T-helper 1 cell treated with Interleukin-12 subunit alpha and Interleukin-12 subunit beta and Interleukin-4 antibody, amounts not matched to agents 30 ng/mL and 1 ng/mL, for 36 hours (primary cell): Measurements from ENCODE around the gene ZNF423. TPM values are rescaled to one million over a fixed set of nuclear protein-coding genes. Genes with fewer than 3 reads are reported as not detected.

ENCODE experiments used
- intact Hi-C: fragments of 100-400 bp; cut with micrococcal nuclease; formaldehyde crosslinking; loops from one replicate; pipeline ENCODE4 v1.15.1; 2024
- total RNA-seq: library from RNA; stranded (reverse); gene quantifications from 2 replicates; pipeline ENCODE4 v1.2.3, GENCODE V29; 2022

The ZNF423 gene
- total RNA-seq, 1 donor from 2014 or later: not detected

DNA sequence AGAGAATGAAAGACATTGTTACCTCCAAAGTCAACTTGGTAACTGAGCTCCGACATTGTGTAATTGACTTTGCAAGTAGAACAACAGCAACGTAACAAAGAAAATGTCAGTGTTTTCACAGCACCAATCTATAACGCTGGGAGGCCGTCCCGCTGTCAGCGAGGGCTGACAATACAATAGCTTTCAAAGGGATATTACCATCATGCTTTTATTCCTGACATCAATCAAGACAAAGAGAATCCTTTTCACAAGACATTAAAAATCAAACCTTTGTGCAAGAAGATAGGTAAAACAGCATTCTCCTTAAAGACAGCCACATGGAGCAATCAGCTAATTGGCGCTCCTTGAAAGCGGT, 6.2 kb downstream of the ZNF423 start:
- intact Hi-C loops: no loop called here

DNA sequence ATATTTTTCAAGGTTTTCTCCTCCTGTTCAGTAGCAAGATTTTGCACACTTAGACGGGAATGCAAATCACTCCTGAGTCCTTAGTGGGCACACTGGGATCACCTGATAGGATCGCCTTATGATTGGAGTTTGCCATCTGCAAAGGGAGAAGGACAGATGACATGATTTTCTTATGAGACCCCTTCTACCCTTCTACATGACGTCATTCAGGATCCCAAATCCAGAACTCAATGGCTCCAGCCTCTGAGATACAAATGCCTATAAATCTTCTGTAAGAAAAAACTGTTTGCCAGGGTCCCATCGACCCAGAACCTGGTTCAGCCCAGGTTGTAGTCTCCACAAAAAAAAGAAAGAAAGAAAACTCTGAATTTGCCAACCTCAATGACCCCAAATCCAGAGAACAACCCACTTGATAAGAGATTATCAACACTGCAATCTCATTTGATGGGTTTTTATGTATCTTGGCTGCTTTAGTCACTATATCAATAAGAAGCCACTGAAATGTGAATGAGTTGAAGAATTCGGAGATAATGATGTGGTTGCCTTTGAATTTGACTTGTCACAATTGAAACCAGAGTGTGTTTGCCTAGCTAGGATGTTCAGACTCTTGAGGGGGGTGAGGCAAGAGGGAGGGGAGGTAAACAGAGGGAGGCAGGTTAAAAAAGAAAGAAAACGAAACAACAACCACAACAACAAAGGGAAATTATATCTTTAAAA, 6.7 kb downstream of the ZNF423 start:
- intact Hi-C loops: no loop called here

DNA sequence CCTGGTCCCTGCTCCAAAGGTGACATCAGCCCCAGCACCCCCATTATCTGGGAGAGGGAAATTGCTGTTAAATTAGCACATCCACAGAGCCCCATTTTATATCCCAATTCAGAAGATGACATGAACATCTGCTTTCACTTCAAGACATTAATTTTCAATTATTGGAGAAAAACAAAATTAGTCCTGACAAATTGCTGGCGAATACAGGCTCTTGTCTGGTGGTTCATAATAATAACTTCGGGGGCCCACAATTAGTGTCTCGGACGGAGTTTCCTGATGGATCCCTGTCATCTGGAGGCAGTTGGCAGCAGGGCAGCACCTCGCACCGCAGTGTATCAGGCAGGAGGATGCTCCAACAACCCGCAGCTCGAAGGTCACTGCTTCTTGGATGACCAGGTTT, 7.4 kb downstream of the ZNF423 start:
- intact Hi-C loops: no loop called here

DNA sequence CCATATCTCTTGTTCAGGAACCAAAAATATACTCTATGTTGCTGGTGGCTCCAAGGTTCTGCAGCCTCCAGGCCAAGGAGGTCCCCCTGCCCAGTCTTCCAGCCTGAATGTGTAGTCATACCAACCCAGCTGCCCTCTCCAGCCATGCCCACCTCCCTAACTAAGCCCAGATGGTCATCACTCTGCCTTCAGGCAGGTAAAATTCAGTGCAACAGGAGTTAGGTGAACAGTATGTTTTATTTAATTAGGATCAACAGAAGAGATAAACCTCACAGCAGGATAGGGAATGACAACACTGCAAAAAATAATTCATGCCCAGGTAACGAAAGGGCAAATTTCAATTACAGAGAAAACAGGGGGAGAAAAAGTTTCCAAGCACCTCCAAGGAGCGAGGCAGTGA, 9.1 kb downstream of the ZNF423 start:
- intact Hi-C loops: no loop called here

DNA sequence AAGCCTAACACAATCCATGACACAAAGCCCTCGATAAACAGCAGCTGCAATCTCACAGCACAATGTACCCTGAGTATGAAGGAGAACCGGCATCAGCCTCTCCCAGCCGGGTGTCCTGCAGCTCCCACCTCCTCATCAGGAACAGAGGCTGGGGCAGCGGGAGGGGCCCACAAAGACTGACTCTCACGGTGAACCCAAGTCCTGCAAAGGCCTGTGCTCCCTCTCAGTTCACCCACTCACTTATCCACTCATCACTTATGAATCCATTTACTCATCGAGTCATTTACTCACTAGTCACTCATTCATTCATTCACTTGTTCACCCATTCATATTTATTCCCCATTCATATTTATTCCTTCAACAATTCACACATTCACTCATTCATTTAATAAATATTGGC, 11.6 kb downstream of the ZNF423 start:
- intact Hi-C loops: no loop called here

DNA sequence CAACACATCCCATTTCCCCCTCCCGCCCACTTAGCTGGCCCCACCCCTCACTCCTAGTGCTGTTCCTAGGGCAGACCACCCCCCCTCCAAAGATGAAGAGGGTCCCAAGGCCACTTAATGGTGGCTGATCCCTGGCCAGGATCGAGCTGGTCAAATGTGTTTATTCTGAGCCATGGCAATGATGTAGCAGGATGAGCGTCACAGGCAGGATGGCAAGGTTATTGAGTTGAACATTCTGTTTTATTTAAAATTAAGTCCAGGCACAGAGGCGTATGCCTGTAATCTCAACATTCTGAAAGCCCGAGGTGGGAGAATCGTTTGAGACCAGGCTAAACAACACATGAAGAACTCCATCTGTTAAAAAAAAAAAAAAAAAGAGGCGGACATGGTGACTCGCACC, 12.2 kb downstream of the ZNF423 start:
- intact Hi-C loops: no loop called here

DNA sequence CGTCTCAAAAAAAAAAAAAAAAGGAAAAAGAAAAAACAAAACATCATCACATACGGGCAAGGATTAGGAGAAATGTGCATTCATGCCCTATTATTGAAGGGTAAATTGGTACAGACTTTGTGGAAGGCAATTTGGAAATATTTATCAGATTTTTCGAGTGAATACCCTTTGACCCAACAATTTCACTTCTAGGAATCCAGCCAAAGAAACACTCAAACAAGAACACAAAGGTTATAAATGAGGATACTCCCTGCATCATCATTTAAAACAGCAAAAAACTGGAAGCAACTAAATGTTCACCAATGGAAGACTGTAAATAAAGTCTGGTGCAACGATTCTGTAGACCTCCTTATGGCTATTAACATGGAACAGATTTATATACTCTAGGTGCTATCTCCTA, 12.9 kb downstream of the ZNF423 start:
- intact Hi-C loops: no loop called here

DNA sequence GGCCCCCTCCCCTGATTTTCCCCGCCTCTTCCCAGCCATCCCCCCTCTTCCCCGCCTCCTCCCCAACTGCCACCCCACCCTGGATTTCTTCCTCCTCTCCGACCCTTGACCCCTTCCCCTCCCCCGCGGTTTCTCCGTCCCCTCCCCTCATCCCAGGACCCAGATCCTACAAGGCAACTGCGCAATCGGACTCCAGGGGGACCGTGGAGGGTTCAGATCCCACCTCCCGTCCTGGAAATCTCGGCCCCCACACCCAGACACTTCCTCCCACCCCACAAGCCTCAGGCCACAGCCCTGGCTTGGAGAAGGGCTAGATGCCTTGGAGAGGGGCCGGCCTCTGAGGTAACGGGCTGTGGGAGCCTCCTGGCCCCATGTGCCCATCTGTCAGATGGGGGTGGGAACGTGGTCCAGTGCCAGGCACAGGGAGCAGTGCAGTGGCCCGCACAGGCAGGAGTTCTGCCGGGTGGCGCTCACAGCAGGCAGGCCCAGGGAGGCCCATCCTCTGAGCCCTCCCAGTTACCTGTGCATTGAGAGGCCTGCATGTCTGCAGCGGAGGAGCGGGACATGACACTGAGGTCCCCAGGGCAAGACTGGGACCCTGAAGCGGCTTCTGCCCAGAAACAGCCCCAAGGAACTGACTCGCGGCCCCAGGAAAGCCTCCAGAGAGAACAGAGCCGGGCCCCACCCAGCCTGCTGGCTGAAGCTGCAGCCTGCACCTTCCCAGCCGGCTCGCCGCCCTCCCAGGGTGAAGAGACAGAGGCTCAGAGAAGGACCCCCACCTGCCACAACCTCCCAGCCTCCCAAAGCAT, 16.7 kb downstream of the ZNF423 start:
- intact Hi-C loops: no loop called here

DNA sequence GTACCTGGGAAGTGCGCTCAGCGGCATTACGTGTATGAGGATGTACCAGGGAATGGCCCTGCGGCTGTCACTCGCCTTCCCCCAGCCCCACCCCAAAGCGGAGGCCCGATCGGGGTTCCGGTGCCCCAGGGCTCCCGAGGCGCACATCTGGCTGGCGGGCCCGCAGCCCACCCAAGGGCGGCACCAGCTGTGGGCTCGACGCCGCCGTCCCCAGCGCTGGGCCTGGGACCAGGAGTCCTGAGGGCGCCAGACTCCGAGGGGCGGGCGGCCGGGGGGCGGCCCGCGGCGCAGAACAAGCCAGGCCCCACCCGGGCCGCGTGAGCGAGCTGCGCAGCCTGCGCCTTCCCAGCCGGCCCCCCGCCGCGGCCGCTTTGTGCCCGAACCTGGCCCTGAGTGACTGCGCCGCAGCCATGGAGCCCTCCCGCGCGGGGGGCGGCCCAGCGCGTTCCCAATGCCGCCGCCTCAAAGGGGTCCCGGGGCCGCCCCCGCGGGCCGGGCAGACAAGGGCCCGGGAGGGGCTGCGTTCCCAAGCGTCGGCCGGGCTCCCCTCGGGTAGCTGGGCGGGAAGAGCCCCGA, 17.4 kb downstream of the ZNF423 start:
- intact Hi-C loops: no loop called here

DNA sequence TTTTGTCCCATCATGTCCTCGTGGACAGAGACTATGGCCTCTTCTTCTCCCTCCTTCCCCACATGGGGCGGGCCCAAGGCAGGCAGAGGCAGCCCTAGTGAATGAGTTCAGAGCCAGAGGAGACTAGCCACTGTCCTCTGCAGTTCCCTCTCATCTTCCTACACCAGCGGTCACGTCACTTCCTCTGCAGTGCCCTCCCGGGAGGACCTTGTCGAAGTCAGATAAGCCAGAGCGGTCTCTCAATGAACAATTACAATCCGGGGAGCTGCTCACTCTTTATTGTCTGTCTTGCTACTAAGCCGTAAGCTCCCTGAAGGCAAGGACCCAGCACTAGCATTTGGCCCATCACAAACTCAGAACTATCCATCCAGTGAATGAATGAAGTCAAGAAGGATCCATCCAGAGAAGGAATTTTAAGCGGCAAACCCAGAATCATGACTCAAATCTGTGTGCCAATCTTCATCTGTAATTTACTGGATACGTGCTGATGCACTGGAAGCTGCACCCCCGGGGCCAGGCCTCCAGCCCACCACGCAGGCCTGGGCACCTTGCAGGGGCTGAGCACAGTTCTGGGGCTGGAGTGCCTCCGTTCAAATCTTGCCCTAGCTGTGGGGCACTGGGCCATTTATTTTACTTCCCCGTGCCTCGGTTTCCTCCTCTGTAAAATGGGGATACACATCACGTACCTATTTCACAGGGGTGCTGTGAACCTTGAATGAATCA, 18.1 kb downstream of the ZNF423 start:
- intact Hi-C loops: no loop called here

DNA sequence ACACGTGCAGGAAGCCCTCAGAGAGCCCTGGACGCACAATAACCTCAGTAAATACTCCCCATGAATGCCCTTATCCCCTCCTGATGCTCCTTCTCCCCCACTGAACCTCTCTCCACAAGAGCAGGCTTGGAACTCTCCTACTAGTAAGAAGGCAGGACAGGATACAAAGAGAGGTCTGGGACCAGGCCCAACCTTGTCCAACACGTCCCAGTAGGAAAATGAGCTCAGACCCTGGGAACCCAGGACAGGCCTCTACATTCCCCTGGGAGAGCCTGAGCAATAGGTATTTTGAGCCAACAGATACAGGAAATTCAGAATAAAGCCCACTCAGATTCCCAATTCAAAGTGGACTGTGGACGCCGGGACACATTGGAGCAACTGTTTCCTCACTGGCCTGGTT, 19.2 kb downstream of the ZNF423 start:
- intact Hi-C loops: no loop called here

DNA sequence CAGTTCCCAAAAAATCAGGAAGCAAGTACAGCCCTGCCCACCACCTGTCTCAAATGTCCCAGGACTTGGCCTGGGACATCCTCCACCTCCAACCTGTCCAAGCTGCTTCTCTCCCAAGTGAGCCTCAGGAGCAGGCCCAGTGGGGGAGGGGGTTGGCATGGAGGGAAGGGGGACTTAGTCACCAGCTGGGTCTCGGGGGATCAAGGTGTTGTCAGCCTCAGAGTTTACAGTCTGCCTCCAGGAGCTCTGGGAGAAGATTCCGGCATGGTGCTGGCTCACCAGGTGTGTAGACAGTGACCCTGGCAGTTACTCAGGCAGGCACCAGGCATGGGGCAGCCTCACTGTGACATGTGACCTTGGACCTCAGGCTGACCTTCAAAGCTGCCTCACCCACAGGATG, 19.7 kb downstream of the ZNF423 start:
- intact Hi-C loops: no loop called here

DNA sequence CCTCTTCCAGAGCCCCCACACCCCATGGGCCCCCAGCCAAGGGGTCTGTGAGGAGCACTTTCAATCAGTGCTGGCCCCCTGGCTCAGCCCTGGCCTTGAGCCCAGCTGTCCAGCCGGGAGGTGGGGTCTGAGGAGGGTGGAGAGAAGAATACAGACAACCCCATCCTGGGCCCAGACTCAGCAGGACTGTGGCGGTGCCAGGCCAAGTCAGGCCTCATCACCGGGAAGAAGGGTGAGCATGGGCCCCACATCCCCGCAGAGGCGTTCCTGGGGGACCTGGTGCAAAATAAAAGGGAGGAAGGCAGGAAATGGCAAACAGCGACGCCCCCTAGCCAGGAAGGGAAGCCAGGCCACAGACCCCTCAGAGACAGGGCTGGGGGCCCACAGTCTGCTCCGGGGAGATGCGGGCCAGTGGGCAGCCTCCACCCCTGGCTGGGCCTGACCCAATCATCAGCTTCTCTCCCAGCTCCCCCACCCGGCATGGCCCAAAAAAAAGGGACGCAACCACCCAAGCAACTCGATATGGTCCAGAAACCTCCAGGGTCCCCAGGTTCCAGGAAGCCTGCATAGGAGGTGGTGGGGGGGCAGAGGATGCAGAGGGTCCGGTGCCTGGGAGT, 20.6 kb downstream of the ZNF423 start:
- intact Hi-C loops: no loop called here

DNA sequence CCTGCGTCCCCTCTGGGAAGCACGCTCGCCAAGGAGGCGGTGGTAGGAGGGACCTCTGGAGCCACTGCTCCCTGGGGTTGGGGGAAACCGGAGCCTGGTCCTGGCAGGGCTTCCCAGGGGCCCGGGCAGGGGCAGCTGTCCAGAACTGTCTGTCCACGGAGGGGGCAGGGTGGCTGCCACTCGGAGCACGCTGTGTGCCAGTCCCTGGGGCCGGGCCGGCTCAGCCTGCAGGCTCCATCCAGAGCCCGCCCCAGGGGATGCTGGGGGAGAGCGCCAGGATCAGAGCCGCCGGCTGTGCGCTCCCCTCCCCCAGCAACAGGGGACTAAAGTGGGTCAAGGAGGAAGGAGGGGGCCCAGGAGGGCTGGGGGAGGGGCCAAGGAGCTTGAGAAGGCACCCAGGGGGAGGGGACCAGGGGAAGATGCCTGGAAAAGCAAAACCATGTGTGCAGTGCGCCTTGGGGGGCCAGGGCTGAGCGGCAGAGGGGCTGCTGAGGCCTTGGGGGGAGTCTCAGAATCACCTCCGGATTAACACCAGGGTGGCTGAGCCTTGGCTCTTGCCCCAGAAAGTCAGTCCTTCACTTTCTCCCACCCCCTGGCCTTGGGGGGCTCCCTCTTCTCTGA, 21.3 kb downstream of the ZNF423 start:
- intact Hi-C loops: no loop called here

DNA sequence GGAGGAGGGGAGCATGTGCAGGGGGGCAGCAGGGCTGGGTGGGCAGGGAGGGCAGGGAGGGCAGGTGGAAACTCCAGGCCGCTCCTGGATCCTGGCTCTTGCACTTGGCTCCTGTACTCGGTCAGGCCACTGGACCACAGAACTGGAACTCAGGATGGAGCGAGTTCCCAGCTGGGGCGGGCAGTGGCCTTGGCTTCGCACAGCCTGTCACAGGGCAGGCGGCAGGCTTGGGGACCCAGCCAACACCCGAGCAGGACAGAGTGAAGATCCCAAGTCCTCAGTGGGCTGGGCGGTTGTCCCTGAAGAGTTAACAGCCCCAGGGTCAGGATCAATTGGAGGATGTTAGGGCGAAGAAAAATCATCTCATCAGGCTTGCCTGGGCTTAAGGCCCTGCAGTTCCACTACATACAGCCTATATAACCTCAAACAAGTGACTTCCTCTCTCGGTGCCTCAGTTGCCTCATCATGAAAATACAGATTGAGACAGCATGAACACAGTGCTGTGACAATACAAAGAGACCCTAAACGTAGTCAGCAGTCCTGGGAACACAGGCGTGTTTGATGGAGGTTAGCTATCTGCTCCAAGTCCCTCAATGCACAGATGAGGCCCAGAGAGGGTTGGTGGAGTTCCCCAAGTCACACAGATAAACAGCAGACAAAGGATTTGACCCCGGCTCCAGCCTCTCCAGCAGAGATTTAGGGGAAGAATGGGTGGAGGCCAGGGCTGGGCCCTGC, 21.9 kb downstream of the ZNF423 start:
- intact Hi-C loops: no loop called here

DNA sequence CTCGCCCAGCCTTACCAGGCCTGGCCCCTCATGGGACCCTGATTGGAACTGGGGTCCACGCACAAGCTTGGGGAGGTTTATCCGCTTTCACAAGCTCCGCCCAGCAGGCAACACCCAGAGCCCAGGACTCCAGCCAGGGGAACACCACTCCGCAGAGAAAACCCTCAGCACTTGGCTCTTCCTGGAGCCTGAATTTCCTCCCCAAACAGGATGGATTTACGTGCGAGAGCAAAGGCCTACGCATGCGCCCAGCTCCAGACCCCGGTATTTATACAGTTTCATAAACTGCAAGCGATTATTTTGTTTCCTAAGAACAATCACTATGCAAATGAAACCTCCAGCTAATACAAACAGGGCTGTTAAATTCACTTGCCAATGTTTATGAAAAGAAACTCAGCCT, 22.8 kb downstream of the ZNF423 start:
- intact Hi-C loops: no loop called here

DNA sequence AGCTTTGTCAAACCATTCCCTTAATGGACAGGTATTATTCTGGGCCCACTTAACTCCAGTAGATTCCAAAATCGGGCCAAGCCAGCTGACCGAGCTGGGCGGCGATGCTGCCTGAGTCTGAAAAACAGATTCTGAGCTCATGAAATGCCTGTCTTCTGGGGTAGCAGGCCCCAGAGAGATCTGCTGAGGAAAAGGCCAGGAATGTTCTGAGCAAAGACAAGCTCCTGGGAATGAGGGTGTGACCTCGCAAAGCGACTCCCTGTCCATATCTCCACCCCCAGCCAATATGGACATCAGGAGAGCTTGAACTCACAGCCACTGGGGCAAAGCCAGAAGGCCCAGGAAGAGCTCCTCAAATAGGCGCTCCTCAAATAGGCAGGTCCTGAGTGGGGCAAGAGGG, 23.7 kb downstream of the ZNF423 start:
- intact Hi-C loops: no loop called here

DNA sequence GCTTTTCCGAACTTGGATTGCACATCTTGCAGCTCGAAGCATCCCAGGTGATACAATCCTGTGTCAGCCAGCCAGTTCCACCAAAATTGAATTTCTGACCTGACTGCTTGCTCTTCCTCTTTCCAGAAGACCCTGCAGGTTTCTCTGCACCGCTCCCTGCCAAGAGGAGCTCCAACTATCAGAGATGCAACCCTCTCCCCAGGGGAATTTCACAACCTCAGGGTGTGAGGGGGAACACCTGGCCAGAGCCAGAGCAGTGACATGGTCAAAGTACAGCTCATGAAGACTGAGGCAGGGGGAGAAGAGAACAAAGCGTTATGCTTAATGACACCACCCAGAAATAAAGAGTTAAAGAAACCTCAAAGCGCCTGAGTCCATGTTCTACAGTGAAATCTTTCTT, 25.0 kb downstream of the ZNF423 start:
- intact Hi-C loops: no loop called here

DNA sequence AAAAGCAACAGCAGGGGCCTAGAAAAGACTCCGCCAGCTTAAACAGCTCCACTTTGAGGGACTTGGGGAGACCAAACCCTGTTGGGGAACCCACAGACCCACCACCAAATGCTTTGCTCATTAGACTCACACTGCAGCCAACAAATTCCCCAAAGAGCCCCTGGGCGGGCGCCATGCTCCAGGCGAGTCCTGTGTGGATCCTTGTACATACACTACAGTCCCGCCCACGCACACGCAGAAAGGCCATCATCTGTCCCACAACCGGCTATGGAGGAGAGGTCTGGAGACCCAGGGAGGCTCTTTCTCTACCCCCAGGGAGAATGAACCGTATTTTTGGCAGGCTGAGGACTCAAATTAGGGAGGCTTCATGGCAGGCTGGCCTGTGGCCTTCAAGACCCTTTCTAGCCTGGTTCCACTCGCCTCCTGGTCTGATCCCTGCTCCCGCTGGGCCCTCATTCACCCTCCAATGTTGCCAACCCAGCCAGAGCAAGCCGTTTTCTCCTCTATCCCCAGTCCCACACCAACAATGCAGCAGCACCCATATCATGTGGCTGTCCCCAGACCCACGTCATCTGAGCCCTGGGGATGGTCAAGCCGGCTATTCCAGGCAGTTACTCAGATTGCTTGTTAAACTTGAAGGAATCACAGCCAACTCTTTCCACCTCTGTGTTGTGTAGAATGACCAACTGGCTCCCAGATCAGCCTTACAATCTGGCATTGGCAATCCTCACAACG, 27.2 kb downstream of the ZNF423 start:
- intact Hi-C loops: no loop called here
